B cell (primary cell): ENCODE measurements around the gene TSGA10. TPM values are rescaled to one million over a fixed set of nuclear protein-coding genes. Genes with fewer than 3 reads are reported as not detected.

Source experiments
- ATAC-seq: fragments of 200-7000 bp; cut with Tn5 transposase; one replicate; pipeline ENCODE4 v1.10.0; 2021; ENCODE audit warnings: low read depth, mild to moderate bottlenecking, moderate number of reproducible peaks, moderate library complexity
- CTCF ChIA-PET: fragments of 350-600 bp; sonication (Branson Sonifier 250); formaldehyde crosslinking; loops from one replicate; lab custom pipeline; 2021; ENCODE audit warnings: antibody characterized with exemption, inconsistent platforms; lab: Charles Lee
- POLR2A ChIA-PET: fragments of 350-600 bp; sonication (Branson Sonifier 250); formaldehyde crosslinking; loops from one replicate; lab custom pipeline; 2021; ENCODE audit warnings: antibody characterized with exemption; lab: Charles Lee
- DNase-seq: peaks from one replicate; pipeline ENCODE4 v3.0.0; 2013
- H2AFZ ChIP-seq: 2 replicates; pipeline ENCODE4 v1.6.1; 2012; ENCODE audit warnings: mild to moderate bottlenecking, low read depth, low read length; ENCODE audit not compliant: insufficient read depth, poor library complexity, severe bottlenecking
- H3K27ac ChIP-seq, 2 donors: 1 replicate in 1 of 2; 2 replicates in 1 of 2; pipeline ENCODE4 v1.5.1; 2012 to 2013; ENCODE audit warnings: low read length in 2 of 2, mild to moderate bottlenecking in 2 of 2, moderate library complexity in 1 of 2
- H3K27me3 ChIP-seq, 4 experiments: fragments of 200-600 bp in 1 of 4; sonication (generic) in 1 of 4; replicated peaks in 1 of 4; 1 replicate in 2 of 4; 2 replicates in 2 of 4; pipeline versions ENCODE4 v1.6.1 to v1.7.0; 2013 to 2016; ENCODE audit warnings: low read length in 3 of 4, mild to moderate bottlenecking in 2 of 4, mixed read lengths in 1 of 4, moderate library complexity in 1 of 4; ENCODE audit not compliant: insufficient read depth in 4 of 4, control insufficient read depth in 3 of 4; ENCODE audit errors: control extremely low read depth in 1 of 4
- H3K36me3 ChIP-seq, 2 experiments: replicated peaks in 1 of 2; 1 replicate in 1 of 2; 2 replicates in 1 of 2; pipeline versions ENCODE4 v1.6.1 to v1.7.1; 2013; ENCODE audit warnings: low read length in 1 of 2; ENCODE audit not compliant: insufficient read depth in 2 of 2, control insufficient read depth in 1 of 2; ENCODE audit errors: control extremely low read depth in 1 of 2, extremely low read depth in 1 of 2
- H3K4me1 ChIP-seq, 2 donors: fragments of 200-600 bp in 1 of 2; sonication (generic) in 1 of 2; 1 replicate in 1 of 2; 2 replicates in 1 of 2; pipeline versions ENCODE4 v1.5.1 to v1.6.1; 2013 to 2017; ENCODE audit warnings: low read length in 2 of 2; ENCODE audit not compliant: control insufficient read depth in 2 of 2, insufficient read depth in 2 of 2
- H3K4me2 ChIP-seq: replicated peaks from 2 replicates; pipeline ENCODE3; 2012; ENCODE audit warnings: mild to moderate bottlenecking, low read depth, low read length; ENCODE audit not compliant: poor library complexity, severe bottlenecking
- H3K4me3 ChIP-seq, 5 experiments: fragments of 200-600 bp in 1 of 5; sonication (generic) in 1 of 5; 1 replicate in 3 of 5; 2 replicates in 2 of 5; pipeline versions ENCODE4 v1.5.1 to v1.7.0; 2011 to 2016; ENCODE audit warnings: low read length in 4 of 5, mild to moderate bottlenecking in 4 of 5, low read depth in 2 of 5, control low read depth in 1 of 5, moderate library complexity in 1 of 5; ENCODE audit not compliant: insufficient read depth in 1 of 5; ENCODE audit errors: control extremely low read depth in 1 of 5, extremely low read depth in 1 of 5
- H3K79me2 ChIP-seq: fragments of 200-600 bp; sonication (generic); one replicate; pipeline ENCODE4 v1.6.0; 2016; ENCODE audit warnings: low read length; ENCODE audit not compliant: control insufficient read depth, insufficient read depth
- H3K9ac ChIP-seq: fragments of 200-600 bp; sonication (generic); 2 replicates; pipeline ENCODE4 v1.6.1; 2017; ENCODE audit warnings: mild to moderate bottlenecking, low read length, moderate library complexity
- H3K9me3 ChIP-seq, 3 donors: one replicate each; pipeline versions ENCODE4 v1.6.1 to v1.7.1; 2013; ENCODE audit warnings: low read length in 2 of 3; ENCODE audit not compliant: control insufficient read depth in 2 of 3, insufficient read depth in 1 of 3; ENCODE audit errors: control extremely low read depth in 1 of 3
- H4K20me1 ChIP-seq: 2 replicates; pipeline ENCODE4 v1.6.0; 2012; ENCODE audit warnings: mild to moderate bottlenecking, low read length; ENCODE audit not compliant: insufficient read depth, control insufficient read depth, poor library complexity, severe bottlenecking
- H3K27ac Mint-ChIP-seq: one replicate; pipeline ENCODE4 v1.8.0; 2021; ENCODE audit warnings: mixed read lengths
- H3K27me3 Mint-ChIP-seq: one replicate; pipeline ENCODE4 v1.8.0; 2021; ENCODE audit warnings: mixed read lengths
- H3K4me1 Mint-ChIP-seq: one replicate; pipeline ENCODE4 v1.8.0; 2021; ENCODE audit warnings: mixed read lengths
- H3K4me3 Mint-ChIP-seq: one replicate; pipeline ENCODE4 v1.8.0; 2021; ENCODE audit warnings: mixed read lengths
- H3K9me3 Mint-ChIP-seq: one replicate; pipeline ENCODE4 v1.8.0; 2022; ENCODE audit warnings: mixed read lengths; ENCODE audit not compliant: insufficient read depth
- EZH2 ChIP-seq: IDR thresholded peaks from 2 replicates; pipeline ENCODE4 v1.6.1; 2012; ENCODE audit warnings: borderline replicate concordance, low read depth, mild to moderate bottlenecking, moderate library complexity, low read length; ENCODE audit not compliant: insufficient read depth, poor library complexity, severe bottlenecking
- WGBS: methylation state at CpG from one replicate; pipeline ENCODE4 v1.1.5; 2013; ENCODE audit warnings: missing lambda C conversion rate; ENCODE audit not compliant: insufficient coverage; 5-methylcytosine and 5-hydroxymethylcytosine counted together
- intact Hi-C: fragments of 100-400 bp; cut with micrococcal nuclease; formaldehyde crosslinking; loops from one replicate; pipeline ENCODE4 v1.10.0; 2022
- polyA plus RNA-seq: library from polyadenylated mRNA; depleted of rRNA; stranded (reverse); fragments of >200 nt; gene quantifications from 2 replicates; pipeline ENCODE4 v1.2.3, GENCODE V29; 2012
- total RNA-seq, 2 donors: library from RNA; stranded (reverse); fragments of 120-200 nt in 1 of 2; gene quantifications; 1 replicate in 1 of 2; 2 replicates in 1 of 2; pipeline versions ENCODE4 v1.2.3 to v1.2.4, GENCODE V29; 2013 to 2022
- TF ChIP-seq, protein P1 (sequence below): fragments of 200-600 bp; IDR thresholded peaks from one replicate; pipeline ENCODE4 v1.8.0; 2022; ENCODE audit warnings: antibody characterized with exemption, mild to moderate bottlenecking

TSGA10 gene
- total and polyA plus RNA-seq, 2 donors (not counting 1 experiment from before 2014, with no cell fraction given), result 4.6 to 39.6 TPM

DNA sequence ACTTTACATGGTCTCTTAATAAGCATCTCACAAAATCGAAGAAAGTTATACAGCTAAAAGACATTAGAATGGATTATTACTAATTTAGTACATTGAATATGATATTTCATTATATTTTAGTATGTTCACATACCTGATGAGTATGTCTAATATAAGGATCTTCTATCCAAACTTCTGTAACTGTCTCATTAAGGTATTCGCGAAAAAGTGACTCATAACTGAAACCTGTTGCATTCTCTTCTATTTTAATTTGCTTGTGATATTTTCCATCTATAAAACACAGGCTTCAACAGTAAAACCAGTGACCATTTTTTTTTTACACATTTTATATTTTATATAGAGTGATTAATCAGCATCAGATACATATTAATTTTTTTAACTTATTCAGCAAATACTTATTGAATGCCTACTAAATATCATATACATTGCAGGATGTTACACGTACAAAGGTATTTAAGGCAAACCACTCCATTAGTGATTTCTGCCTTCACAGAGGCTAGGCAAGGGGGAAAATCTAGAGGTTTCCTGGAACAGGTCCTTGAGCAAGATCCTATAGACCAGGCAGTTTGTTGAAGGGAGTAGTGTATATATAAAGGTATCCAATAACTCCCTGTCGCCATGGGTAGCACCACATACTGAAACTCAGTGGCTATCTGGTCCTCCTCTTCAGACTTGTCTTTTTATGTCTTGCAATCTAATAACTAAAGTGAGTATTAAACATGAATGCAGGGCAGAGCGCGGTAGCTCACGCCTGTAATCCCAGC lies 16.8 kb upstream of the TSGA10 start:
- H3K4me3 Mint-ChIP-seq, result no peak overlapping the region
- Histone ChIP-seq H3K9me3 (no peaks in the 10 kb centered on the region), H2AFZ (no peak overlapping the region), H4K20me1 (peaks cover 22% of the 10 kb centered on the region), H3K79me2 (peaks cover 21% of the 10 kb centered on the region), H3K4me2 (no peak overlapping the region), H3K36me3 (peaks cover 14 to 57% of the 10 kb centered on the region in 2 experiments), H3K9ac (no peak overlapping the region), H3K27ac (no peak overlapping the region), H3K4me1 (no peaks in the 10 kb centered on the region), H3K4me3 (no peak overlapping the region), H3K27me3 (no peaks in the 10 kb centered on the region)
- CTCF ChIA-PET, result no interaction called here
- no peak overlapping the region for H3K27ac Mint-ChIP-seq
- H3K9me3 Mint-ChIP-seq, result no peaks in the 10 kb centered on the region
- H3K27me3 Mint-ChIP-seq, result no peaks in the 10 kb centered on the region
- intact Hi-C loops, result loop anchor here (10.0 kb wide), 1 partner anchor 337 kb away; no protein-coding TSS in a partner anchor
- WGBS, result no CpG with 5 or more reads among the region's 8 CpGs
- DNase-seq, result no peak
- TF ChIP-seq, protein P1, sequence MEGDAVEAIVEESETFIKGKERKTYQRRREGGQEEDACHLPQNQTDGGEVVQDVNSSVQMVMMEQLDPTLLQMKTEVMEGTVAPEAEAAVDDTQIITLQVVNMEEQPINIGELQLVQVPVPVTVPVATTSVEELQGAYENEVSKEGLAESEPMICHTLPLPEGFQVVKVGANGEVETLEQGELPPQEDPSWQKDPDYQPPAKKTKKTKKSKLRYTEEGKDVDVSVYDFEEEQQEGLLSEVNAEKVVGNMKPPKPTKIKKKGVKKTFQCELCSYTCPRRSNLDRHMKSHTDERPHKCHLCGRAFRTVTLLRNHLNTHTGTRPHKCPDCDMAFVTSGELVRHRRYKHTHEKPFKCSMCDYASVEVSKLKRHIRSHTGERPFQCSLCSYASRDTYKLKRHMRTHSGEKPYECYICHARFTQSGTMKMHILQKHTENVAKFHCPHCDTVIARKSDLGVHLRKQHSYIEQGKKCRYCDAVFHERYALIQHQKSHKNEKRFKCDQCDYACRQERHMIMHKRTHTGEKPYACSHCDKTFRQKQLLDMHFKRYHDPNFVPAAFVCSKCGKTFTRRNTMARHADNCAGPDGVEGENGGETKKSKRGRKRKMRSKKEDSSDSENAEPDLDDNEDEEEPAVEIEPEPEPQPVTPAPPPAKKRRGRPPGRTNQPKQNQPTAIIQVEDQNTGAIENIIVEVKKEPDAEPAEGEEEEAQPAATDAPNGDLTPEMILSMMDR, result no peak
- ATAC-seq, result no peak
- H3K4me1 Mint-ChIP-seq, result peaks cover 7% of the 10 kb centered on the region
- POLR2A ChIA-PET, result no interaction called here

- Mint-ChIP-seq H3K4me1 (no peaks in the 10 kb centered on the region), H3K27me3 (no peaks in the 10 kb centered on the region), H3K9me3 (no peaks in the 10 kb centered on the region), H3K27ac (no peak overlapping the region), H3K4me3 (no peak overlapping the region)
- CTCF ChIA-PET, result no interaction called here
- Histone ChIP-seq H3K4me1 (no peaks in the 10 kb centered on the region), H3K27ac (no peak overlapping the region), H3K27me3 (no peaks in the 10 kb centered on the region), H3K4me3 (no peak overlapping the region), H3K9ac (no peak overlapping the region), H3K9me3 (no peaks in the 10 kb centered on the region), H3K4me2 (no peak overlapping the region), H3K36me3 (peaks cover 14 to 66% of the 10 kb centered on the region in 2 experiments), H3K79me2 (peaks cover 13% of the 10 kb centered on the region), H2AFZ (no peak overlapping the region), H4K20me1 (peaks cover 16% of the 10 kb centered on the region)
- POLR2A ChIA-PET, result interaction anchor here (0.8 kb wide), 1 partner anchor 29 kb away, joined by 3 read pairs; no protein-coding TSS in a partner anchor
- WGBS, result 60% methylated on average over 1 of the region's 1 CpG
- DNase-seq (no peak), ATAC-seq (no peak)
- TF ChIP-seq EZH2, result no peak
- TF ChIP-seq, protein P1, result no peak
- intact Hi-C loops, result no loop called here
Observed at GRCh38 chr2:99169534-99169933, 14.8 kb upstream of the TSGA10 start.
